HUDEP-2 (cell line): ENCODE data around the gene GNAS-AS1.

Experiments used
- DNase-seq, 76 experiments: peaks; one replicate each; lab custom pipeline; 2025; ENCODE audit not compliant: unreplicated experiment in 76 of 76; lab: John Stamatoyannopoulos, UW

GNAS-AS1 gene

GRCh38 chr20:58850693-58851174, at the start of gene GNAS-AS1:
Gene GNAS-AS1, minus strand, starts transcription at chr20:58850902.
- peak in 75 of 76 experiments; percentile 13 to 94 (median 73) for DNase-seq

- DNase-seq = no peak
Measured at GRCh38 chr20:58900397-58900796, 49.7 kb upstream of the GNAS-AS1 start.

DNA sequence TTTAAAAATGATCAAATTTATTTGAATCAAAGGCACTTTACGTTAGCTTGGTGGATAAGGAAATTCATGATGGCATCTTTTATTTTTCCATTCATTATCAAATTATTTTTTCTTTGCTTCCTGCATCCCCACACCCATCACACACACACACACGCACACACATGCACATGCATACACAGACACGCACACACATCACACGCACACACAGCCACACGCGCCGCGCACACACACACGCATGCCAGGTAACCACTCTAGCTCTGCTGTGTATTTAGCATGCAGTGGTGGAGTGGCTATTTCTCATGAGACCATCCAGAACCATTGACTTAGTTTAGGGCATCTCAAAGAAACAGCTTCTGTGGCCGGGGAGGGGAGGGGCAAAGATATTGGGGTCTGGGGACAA, 48.8 kb upstream of the GNAS-AS1 start:
- DNase-seq = no peak

- DNase-seq = no peak
Measured at GRCh38 chr20:58898629-58899408, 48.1 kb upstream of the GNAS-AS1 start.

GRCh38 chr20:58897488-58897887, 46.8 kb upstream of the GNAS-AS1 start:
- DNase-seq = no peak

- DNase-seq = no peak
Measured at GRCh38 chr20:58896820-58897219, 46.1 kb upstream of the GNAS-AS1 start.

GRCh38 chr20:58895448-58896180, 44.9 kb upstream of the GNAS-AS1 start:
- DNase-seq = no peak

DNA sequence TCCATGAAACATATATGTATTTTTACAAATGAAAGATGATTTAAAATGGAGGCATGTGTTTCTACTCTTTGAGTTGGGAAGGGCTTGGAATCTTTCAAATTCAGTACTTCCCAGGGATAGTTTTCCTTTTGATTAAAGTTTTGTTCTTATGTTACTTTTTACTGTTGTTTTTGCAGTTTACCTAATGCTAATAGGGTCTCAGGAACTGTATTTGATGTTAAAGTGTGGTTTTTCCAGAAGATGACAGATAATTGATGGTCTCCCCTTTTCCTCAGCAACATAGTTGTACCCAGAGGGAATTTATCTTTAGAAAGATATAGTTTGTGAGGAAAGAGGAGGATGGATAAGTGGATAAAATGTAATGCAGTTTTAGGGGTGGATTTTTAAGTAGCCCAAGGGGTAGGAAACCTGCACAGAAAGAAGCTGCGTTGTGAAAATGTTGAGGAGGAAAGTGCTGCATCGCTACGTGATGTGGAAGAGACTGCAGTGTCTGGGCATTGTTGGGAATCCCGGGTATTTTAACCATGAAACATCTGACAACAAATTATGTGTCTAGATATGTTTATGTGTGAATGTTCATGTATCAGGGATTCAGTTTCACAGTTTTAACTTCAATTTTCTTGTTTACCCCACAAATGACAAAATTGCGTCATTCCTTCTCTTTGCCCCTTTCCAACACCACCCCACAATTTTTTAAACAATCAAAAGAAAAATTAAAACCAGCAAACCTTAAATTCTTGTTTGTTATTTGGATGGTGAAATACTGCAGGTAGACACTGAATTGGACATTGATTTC, 44.1 kb upstream of the GNAS-AS1 start:
- DNase-seq = no peak

DNA sequence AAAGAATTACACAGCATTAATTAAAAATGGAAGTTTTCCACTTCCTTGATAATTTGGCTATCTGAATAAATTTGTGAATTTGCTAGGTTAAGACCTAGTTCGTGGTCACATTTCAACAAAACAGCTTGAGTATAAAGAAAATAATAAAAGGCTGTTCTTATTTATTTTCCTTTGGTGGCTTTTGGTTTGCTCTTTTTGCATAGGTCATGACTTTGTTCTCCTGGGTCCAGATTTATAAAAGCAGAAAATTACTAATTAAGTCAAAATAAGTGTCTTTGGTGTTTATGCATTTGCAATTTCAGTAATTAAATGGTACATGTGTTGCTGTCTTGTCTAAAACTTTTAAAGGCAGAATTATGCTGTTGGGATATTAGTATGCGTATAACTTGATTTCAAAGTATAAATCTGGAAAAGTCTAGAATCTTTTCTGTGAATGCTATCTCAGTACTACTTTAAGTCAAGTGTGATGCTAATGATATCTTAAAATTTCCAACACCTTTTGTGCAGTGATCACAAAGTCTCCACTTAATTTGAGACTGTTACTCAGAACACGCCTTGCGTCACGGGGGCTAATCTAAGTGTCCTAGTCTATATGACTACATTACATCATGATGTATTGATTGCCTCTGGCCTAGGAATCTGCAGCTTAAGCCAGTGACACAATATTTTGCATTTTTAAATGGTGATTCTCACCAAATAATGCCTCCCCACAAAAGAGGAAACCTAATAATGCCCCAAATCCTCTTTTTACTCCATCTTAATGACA, 42.8 kb upstream of the GNAS-AS1 start:
- DNase-seq = peak in 6 of 76 experiments; percentile 1 to 24 (median 6)

GRCh38 chr20:58892932-58893224, 42.2 kb upstream of the GNAS-AS1 start:
- DNase-seq = peak in 2 of 76 experiments; percentile 4 to 21

DNA sequence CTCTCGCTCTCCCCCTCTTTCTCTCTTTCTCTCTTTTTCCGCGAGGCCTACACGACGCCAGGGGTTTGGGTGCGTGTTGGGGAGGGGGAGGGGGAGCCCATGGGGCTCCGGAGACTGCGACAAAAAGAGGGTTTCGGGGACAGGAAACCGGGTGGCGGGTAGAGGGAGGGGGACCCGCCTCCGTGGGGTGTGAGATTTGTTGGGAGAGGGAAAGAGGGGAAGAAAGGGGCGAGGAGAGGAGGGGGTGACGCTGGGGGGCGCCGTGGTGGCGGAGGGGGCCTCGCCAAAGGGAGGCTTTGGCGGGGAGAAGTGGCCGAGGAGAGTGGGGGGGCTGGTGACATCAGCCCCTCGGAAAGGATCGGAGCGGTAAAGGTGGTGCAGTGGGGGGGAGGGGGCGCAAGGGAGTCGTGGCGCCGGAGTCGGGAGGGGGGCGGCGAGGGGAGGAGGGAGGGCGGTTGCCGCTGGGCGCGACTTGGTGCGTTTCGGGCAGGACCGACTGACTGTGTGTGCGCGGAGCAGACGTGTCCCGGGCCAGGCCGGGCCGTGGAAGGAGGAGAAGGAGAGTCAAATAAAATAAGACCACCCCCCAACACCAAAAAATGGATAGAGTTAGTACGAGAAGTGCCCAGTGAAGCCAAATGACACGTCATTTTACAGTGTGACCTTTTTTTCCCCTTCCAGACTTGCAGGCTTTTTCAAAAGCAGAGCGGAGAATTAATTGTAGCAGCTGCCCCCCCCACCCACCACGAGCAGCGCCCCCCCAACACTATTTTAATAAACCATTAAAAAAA, 41.6 kb upstream of the GNAS-AS1 start:
- DNase-seq = peak in 56 of 76 experiments; percentile 15 to 79 (median 56)

GRCh38 chr20:58891718-58892140, 41.0 kb upstream of the GNAS-AS1 start:
- DNase-seq = peak in 9 of 76 experiments; percentile 4 to 40 (median 23)

DNA sequence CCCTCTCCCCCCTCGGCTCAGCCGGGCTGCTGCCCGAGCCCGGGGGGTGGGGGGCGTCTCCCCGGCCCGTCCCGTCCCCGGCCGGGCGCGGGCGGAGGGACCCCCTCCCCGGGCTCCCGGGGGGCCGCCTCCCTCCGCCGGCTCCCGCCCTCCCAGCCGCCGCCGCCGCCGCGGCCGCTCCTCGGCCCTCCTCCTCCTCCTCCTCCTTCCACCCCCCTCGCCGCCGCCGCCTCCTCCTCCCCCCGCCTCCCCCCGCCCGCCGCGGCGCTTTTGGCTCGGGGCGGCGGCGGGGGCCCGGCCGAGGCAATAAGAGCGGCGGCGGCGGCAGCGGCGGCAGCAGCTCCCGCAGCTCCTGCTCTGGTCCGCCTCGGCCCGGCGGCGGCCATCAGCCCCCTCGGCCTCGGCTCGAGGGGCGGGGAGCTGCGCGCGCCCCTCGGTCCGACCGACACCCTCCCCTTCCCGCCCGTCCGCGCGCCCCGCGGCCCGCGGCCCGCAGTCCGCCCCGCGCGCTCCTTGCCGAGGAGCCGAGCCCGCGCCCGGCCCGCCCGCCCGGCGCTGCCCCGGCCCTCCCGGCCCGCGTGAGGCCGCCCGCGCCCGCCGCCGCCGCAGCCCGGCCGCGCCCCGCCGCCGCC, 40.5 kb upstream of the GNAS-AS1 start:
- DNase-seq = peak in 51 of 76 experiments; percentile 11 to 81 (median 47)

GRCh38 chr20:58890518-58891085, 39.9 kb upstream of the GNAS-AS1 start:
- peak in 43 of 76 experiments; percentile 13 to 72 (median 45) for DNase-seq

DNA sequence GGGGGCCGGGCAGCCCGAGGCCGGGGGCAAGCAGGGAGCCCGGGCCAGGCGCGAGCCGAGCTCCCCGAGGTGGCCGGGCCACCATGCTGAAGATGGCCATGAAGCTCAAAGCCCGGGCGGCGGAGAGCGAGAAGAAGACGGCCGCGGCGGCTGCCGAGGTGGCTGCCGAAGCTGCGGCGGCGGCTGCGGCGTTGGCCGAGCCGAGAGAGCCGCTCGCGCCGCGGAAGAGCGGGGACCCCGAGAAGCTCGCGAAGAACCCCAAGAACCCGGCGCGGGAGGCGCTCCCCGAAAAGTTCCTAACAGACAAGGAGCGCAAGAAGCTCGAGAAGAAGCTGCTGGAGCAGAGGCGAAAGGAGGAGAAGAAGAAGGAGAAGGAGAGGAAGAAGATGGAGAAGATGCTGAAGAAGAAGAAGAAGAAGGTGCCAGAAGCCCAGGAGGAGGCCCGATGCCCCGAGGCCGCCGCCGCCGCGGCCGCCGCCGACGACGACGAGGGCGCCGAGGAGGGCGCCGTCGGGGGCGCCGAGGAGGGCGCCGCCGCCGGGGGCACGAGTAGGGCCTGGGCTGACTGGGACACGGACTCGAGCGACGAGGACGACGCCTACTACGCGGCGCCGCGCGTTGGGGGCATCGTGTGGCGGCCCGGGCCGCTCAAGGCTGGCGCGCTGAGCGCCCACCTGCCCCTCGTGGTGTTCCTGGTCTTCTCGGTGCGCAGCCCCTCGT, 39.3 kb upstream of the GNAS-AS1 start:
- DNase-seq = peak in 3 of 76 experiments; percentile 11 to 47 (median 39)

GRCh38 chr20:58889334-58889760, 38.6 kb upstream of the GNAS-AS1 start:
- peak in 3 of 76 experiments; percentile 4 to 18 (median 7) for DNase-seq

DNA sequence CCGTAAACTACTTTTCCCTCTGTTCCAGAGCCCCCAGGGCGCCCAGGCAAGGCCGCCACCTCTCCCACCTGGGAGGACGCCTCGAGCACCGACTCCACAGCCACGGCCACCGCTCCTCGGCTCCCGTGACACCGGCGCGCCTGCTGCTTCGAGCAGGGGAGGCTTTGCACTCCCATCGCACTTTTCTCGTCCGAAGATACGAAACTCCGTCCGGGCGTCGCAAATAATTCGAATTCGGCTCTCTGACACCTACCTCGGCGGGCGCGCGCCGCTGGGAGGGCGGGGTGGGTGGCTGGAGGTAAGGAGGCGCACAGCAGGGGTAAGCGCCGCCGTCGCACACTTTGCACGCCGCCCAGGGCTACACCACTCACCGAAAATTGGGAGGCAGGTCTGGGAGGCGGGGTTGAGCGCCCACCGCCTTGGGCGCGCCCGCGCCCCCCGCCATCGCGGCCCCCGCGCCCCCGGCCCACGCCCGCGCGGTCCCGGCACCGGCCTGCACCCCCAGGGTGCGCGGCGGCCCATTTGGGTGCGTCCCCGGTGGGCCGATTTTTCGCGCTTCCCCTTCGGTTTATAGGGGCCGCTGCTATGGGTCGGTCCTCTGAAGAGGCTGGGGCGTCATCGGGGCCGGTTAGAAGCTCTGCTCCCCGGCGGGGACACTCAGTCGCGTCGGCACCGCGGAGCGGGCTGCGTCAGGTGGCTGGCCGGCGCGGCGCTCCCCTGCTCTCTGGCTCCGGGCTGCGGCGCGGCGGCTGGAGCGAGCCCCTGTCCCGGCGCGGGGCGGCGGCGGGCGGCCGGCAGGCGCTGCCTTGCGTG, 38.0 kb upstream of the GNAS-AS1 start:
- DNase-seq = peak in 69 of 76 experiments; percentile 4 to 86 (median 62)
